ENCODE data around the gene SEL1L2. TPM values are rescaled to one million over a fixed set of nuclear protein-coding genes. Genes with fewer than 3 reads are reported as not detected.
A peak's percentile ranks its signal among the peaks of the same experiment; 100 is the strongest.

The SEL1L2 gene
- total RNA-seq, 1 donor from 2014 or later, result not detected

- DNase-seq (ENCODE audit: low read depth), result no peak
- no peak overlapping the region for H3K4me3 ChIP-seq (ENCODE audit: low read depth, low read length)
- no peak for TF ChIP-seq CTCF (conservative IDR thresholded peaks at IDR 0.05; ENCODE audit: low read depth, low read length)
Observed at GRCh38 chr20:13960525-13960924, 29.9 kb downstream of the SEL1L2 start.

- no peak for DNase-seq (ENCODE audit: low read depth)
- no peak overlapping the region for H3K4me3 ChIP-seq (ENCODE audit: low read depth, low read length)
- TF ChIP-seq CTCF (conservative IDR thresholded peaks at IDR 0.05; ENCODE audit: low read depth, low read length), result no peak
Observed at GRCh38 chr20:13960119-13960518, 30.3 kb downstream of the SEL1L2 start.

GRCh38 chr20:13953227-13953626, 37.2 kb downstream of the SEL1L2 start:
- no peak for DNase-seq (ENCODE audit: low read depth)
- TF ChIP-seq CTCF (conservative IDR thresholded peaks at IDR 0.05; ENCODE audit: low read depth, low read length), result peak; percentile 18
- H3K4me3 ChIP-seq (ENCODE audit: low read depth, low read length), result no peak overlapping the region

GRCh38 chr20:13947719-13948118, 42.7 kb downstream of the SEL1L2 start:
- DNase-seq (ENCODE audit: low read depth), result no peak
- H3K4me3 ChIP-seq (ENCODE audit: low read depth, low read length), result no peak overlapping the region
- no peak for TF ChIP-seq CTCF (conservative IDR thresholded peaks at IDR 0.05; ENCODE audit: low read depth, low read length)

GRCh38 chr20:13941031-13941430, 49.4 kb downstream of the SEL1L2 start:
- no peak for TF ChIP-seq CTCF (conservative IDR thresholded peaks at IDR 0.05; ENCODE audit: low read depth, low read length)
- no peak overlapping the region for H3K4me3 ChIP-seq (ENCODE audit: low read depth, low read length)
- DNase-seq (ENCODE audit: low read depth), result no peak

GRCh38 chr20:13936781-13937576, 53.4 kb downstream of the SEL1L2 start:
- no peak for TF ChIP-seq CTCF (conservative IDR thresholded peaks at IDR 0.05; ENCODE audit: low read depth, low read length)
- DNase-seq (ENCODE audit: low read depth), result no peak
- no peak overlapping the region for H3K4me3 ChIP-seq (ENCODE audit: low read depth, low read length)
